MV-4-11 (cell line): ENCODE measurements around the gene NPIPB12.
"Not testable (repeated sequence)": the region's sequence is repeated elsewhere in the genome, so short reads cannot be mapped to it uniquely, and the experiment has no call there.

Experiments
- DNase-seq: peaks from one replicate; lab custom pipeline; 2025; lab: John Stamatoyannopoulos, UW

Gene NPIPB12

GRCh38 chr16:29506308-29506707, at the start of gene NPIPB12:
TSS of gene NPIPB12 (minus strand) at chr16:29506408.
- not testable (repeated sequence) for DNase-seq

- not testable (repeated sequence) for DNase-seq
Observed at GRCh38 chr16:29521520-29521919, 15.3 kb upstream of the NPIPB12 start.

GRCh38 chr16:29482276-29482675, 23.9 kb downstream of the NPIPB12 start:
- DNase-seq = not testable (repeated sequence)

- DNase-seq = not testable (repeated sequence)
Observed at GRCh38 chr16:29472065-29472464, 34.1 kb downstream of the NPIPB12 start.

GRCh38 chr16:29469660-29470059, 36.5 kb downstream of the NPIPB12 start:
- not testable (repeated sequence) for DNase-seq

- not testable (repeated sequence) for DNase-seq
Observed at GRCh38 chr16:29467654-29468366, 38.4 kb downstream of the NPIPB12 start.

- not testable (repeated sequence) for DNase-seq
Observed at GRCh38 chr16:29466904-29467303, 39.3 kb downstream of the NPIPB12 start.

- not testable (repeated sequence) for DNase-seq
Observed at GRCh38 chr16:29465985-29466824, 40.0 kb downstream of the NPIPB12 start.

- DNase-seq = not testable (repeated sequence)
Observed at GRCh38 chr16:29460647-29461030, 45.6 kb downstream of the NPIPB12 start.

GRCh38 chr16:29459706-29460646, 46.2 kb downstream of the NPIPB12 start, which contains the start of gene SULT1A4:
TSS of gene SULT1A4 (plus strand) at chr16:29459913. CDS start at chr16:29461386, 1,473 bp downstream.
- not testable (repeated sequence) for DNase-seq

GRCh38 chr16:29457660-29458059, 48.5 kb downstream of the NPIPB12 start:
- not testable (repeated sequence) for DNase-seq

- DNase-seq = not testable (repeated sequence)
Observed at GRCh38 chr16:29454828-29455227, 51.4 kb downstream of the NPIPB12 start.

GRCh38 chr16:29454269-29454668, 51.9 kb downstream of the NPIPB12 start, which contains the start of the genes BOLA2 and SLX1B:
TSS of gene BOLA2 (minus strand) at chr16:29454351. CDS start at chr16:29454253, 98 bp downstream.
TSS of gene SLX1B (plus strand) at chr16:29454533.
- DNase-seq = not testable (repeated sequence)

GRCh38 chr16:29453754-29454153, 52.5 kb downstream of the NPIPB12 start:
- DNase-seq = not testable (repeated sequence)
